Muscle of leg (tissue), 11 donors: Measurements from ENCODE around the gene DRAXIN. TPM values are rescaled to one million over a fixed set of nuclear protein-coding genes. Genes with fewer than 3 reads are reported as not detected.

Source experiments
- DNase-seq: peaks from one replicate; pipeline ENCODE4 v3.0.0; 2013
- H3K27ac ChIP-seq: one replicate; pipeline ENCODE4 v1.5.1; 2013; ENCODE audit warnings: mild to moderate bottlenecking, low read length, control low read depth
- H3K27me3 ChIP-seq: one replicate; pipeline ENCODE4 v1.6.1; 2013; ENCODE audit warnings: low read length; ENCODE audit not compliant: control insufficient read depth, insufficient read depth
- H3K36me3 ChIP-seq: one replicate; pipeline ENCODE4 v1.6.1; 2013; ENCODE audit warnings: low read length; ENCODE audit not compliant: control insufficient read depth, insufficient read depth
- H3K4me1 ChIP-seq: one replicate; pipeline ENCODE4 v1.6.1; 2013; ENCODE audit warnings: low read length; ENCODE audit not compliant: control insufficient read depth, insufficient read depth
- H3K4me3 ChIP-seq: one replicate; pipeline ENCODE4 v1.5.1; 2013; ENCODE audit warnings: low read length, control low read depth
- H3K9me3 ChIP-seq: replicated peaks from 2 replicates; pipeline ENCODE4 v1.6.1; 2013; ENCODE audit warnings: low read depth, low read length; ENCODE audit not compliant: control insufficient read depth
- WGBS: methylation state at CpG from one replicate; pipeline ENCODE4 v1.1.5; 2013; ENCODE audit warnings: missing lambda C conversion rate; ENCODE audit not compliant: insufficient coverage; 5-methylcytosine and 5-hydroxymethylcytosine counted together
- polyA plus RNA-seq, 8 donors: library from polyadenylated mRNA; unstranded; fragments of 120-200 nt; gene quantifications; one replicate each; pipeline versions ENCODE4 v1.2.1 to v1.2.3, GENCODE V29; 2013; ENCODE audit warnings: inconsistent platforms in 1 of 8, low replicate concordance in 1 of 8; ENCODE audit not compliant: insufficient read length in 8 of 8, insufficient read depth in 1 of 8
- total RNA-seq: library from RNA; stranded (reverse); fragments of 120-200 nt; gene quantifications from one replicate; pipeline ENCODE4 v1.2.4, GENCODE V29; 2013

DRAXIN gene
- total and polyA plus RNA-seq, 9 donors, result 0.20 to 0.56 (median 0.28) TPM

- H3K4me1 ChIP-seq, result peaks cover 16% of the 10 kb centered on the region
- H3K9me3 ChIP-seq, result no peaks in the 10 kb centered on the region
- 0% methylated on average over 1 of the region's 7 CpGs for WGBS
- H3K4me3 ChIP-seq, result no peak overlapping the region
- no peak for DNase-seq
- no peak overlapping the region for H3K27ac ChIP-seq
- peaks cover 18% of the 10 kb centered on the region for H3K27me3 ChIP-seq
- H3K36me3 ChIP-seq, result no peaks in the 10 kb centered on the region
These were observed 7.4 kb upstream of the DRAXIN start for GRCh38 chr1:11684070-11684469.

GRCh38 chr1:11685210-11685752 lies 6.2 kb upstream of the DRAXIN start:
- WGBS, result 90% methylated on average over 5 of the region's 7 CpGs

DNA sequence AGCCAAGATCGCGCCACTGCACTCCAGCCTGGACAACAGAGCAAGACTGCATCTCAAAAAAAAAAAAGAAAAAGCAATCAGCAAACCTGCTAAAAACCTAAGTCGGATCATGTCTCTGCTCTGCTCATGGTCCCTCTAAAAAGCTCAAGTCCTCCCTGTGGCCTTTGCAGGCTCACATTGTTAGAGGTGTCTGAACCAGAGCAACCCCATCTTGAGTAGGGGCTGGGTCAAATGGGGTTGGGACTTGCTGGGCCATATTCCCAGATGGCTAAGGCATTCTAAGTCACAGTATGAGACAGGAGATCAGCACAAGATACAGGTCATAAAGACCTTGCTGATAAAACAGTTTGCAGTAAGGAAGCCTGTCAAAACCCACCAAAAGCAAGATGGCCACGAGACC lies 3.0 kb upstream of the DRAXIN start:
- peaks cover 50% of the 10 kb centered on the region for H3K27me3 ChIP-seq
- H3K9me3 ChIP-seq, result no peaks in the 10 kb centered on the region
- H3K27ac ChIP-seq, result no peak overlapping the region
- WGBS, result 80% methylated on average over 1 of the region's 4 CpGs
- H3K4me3 ChIP-seq, result no peak overlapping the region
- no peak for DNase-seq
- peaks cover 17% of the 10 kb centered on the region for H3K4me1 ChIP-seq
- H3K36me3 ChIP-seq, result no peaks in the 10 kb centered on the region

More at GRCh38 chr1:11685210-11685752, 6.2 kb upstream of the DRAXIN start:
- no peaks in the 10 kb centered on the region for H3K9me3 ChIP-seq
- no peak overlapping the region for H3K27ac ChIP-seq
- H3K27me3 ChIP-seq, result peaks cover 30% of the 10 kb centered on the region
- peaks cover 14% of the 10 kb centered on the region for H3K4me1 ChIP-seq
- no peaks in the 10 kb centered on the region for H3K36me3 ChIP-seq
- no peak overlapping the region for H3K4me3 ChIP-seq
- DNase-seq, result no peak

DNA sequence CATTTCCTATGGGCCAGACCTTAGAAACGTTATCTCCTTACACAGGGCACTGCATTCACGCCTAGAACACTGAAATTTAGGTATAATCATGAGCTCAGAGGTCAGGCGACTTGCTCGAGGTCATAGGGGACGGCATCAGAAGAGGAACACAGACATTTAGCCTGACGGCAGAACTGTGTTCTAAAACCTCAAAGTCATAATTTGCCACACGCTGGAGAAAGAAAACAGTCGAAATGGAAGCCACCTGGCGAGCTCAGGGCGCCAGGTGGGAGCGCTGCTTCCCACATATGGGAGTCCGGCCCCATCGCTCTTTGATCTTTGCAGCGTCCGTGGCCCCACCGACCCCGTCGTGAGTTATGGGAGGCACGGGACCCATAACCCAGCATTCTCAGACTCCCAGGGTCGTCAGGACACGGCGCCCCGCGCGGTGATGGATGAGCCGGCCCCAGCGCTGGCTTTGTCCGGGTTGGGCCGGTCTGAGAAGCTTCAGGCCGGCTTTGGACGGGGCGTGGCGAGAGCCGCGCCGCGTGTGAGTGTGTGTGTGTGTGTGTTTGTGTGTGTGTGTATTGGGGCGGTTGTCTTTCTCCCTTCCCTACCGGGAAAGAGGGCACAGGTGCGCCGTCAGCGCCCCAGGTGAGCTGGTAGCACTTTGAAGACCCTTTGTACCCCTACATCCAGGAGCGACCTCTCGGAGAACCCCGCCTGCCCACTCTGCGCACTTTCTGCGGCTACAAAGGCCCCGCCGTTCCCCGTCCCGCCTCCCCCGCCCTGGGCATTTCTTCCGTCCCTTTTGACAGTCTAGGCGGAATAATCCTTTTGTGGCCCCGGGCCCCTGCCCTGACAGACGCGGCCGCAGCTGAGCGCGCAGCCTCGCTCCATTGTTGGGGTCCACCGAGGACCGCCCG lies 861 bp upstream of the DRAXIN start:
- peak overlapping the region; percentile 36 for H3K4me3 ChIP-seq
- peaks cover 64% of the 10 kb centered on the region for H3K27me3 ChIP-seq
- no peak overlapping the region for H3K27ac ChIP-seq
- peaks cover 17% of the 10 kb centered on the region for H3K4me1 ChIP-seq
- H3K9me3 ChIP-seq, result no peaks in the 10 kb centered on the region
- no peaks in the 10 kb centered on the region for H3K36me3 ChIP-seq
- DNase-seq, result peak; percentile 55
- WGBS, result 5% methylated on average over 50 of the region's 64 CpGs

DNA sequence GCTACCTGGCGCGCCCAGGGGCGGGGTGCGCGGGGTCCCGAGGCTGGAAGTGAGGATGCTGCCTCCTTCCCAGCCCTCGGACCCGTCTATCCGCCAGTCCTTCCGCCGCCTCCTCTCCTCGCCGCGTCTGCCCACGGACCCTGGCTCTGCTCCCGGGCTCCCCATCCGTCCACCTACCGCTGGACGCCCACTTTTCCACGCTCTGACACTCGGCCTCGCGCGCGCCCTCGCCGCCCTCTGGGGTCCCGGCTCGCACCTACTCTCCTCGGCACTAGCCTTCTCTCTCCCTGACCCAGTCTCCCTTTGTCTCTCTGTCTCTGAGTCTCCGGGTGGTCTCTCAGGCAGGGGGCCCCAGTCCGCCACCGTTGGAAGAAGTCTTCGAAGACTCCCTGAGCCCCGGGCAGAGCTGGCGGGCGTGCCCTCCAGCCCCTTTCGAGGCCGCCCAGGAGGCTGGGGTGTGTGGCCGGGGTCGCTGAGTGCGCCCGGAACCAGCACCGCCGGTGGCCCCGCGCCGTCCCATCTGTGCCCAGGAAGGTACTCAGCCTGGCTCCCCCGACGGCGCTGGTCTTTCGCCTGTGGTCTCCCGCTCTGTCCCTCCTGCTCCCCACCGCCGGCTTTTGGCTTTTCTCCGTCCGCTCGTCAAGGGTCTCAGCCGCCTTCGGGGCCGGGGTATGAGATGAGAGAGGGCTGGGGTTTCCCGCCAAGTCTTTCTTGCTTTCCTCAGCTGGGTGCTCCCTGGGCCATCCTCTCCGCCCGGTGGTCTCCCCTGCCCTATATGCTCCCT lies 610 bp downstream of the DRAXIN start:
- H3K36me3 ChIP-seq, result no peaks in the 10 kb centered on the region
- H3K27ac ChIP-seq, result no peak overlapping the region
- no peaks in the 10 kb centered on the region for H3K9me3 ChIP-seq
- H3K4me1 ChIP-seq, result peaks cover 17% of the 10 kb centered on the region
- no peak for DNase-seq
- peaks cover 67% of the 10 kb centered on the region for H3K27me3 ChIP-seq
- WGBS, result 4% methylated on average over 57 of the region's 64 CpGs
- no peak overlapping the region for H3K4me3 ChIP-seq

DNA sequence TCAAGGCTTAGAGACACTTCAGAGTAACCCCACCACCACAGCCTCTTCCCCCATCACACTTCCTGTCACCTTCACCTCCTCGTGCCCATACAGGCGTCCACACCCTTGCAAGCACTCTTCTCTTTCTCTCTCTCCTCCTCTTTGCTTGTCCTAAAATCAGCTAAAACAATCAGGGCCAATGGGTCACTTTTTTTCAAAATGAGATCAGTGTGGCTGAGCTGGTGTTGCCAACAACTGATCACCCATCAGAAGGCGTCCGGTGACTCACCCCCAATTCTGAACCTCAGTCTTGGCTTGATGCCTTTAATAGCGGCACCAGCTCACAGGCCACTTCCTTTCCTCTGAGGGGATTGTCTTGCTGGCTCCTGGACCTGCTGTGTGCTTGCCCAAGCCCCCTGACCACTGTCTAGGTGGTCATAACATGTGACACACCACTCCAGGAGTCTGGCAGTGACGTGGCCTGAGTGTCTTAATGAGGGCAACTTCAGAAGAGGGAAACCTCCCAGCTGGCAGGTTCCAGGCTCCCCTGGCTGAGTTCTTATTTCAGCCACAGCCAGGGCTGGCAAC lies 1.6 kb downstream of the DRAXIN start:
- 21% methylated on average over 4 of the region's 6 CpGs for WGBS
- DNase-seq, result no peak

GRCh38 chr1:11693917-11694316 lies 2.4 kb downstream of the DRAXIN start:
- H3K4me1 ChIP-seq, result peaks cover 19% of the 10 kb centered on the region
- no peaks in the 10 kb centered on the region for H3K36me3 ChIP-seq
- DNase-seq, result no peak
- H3K4me3 ChIP-seq, result no peak overlapping the region
- H3K9me3 ChIP-seq, result no peaks in the 10 kb centered on the region
- peaks cover 69% of the 10 kb centered on the region for H3K27me3 ChIP-seq
- 57% methylated on average over 3 of the region's 5 CpGs for WGBS
- H3K27ac ChIP-seq, result no peak overlapping the region

More for the DNA sequence above, 1.6 kb downstream of the DRAXIN start:
- no peaks in the 10 kb centered on the region for H3K9me3 ChIP-seq
- H3K4me3 ChIP-seq, result no peak overlapping the region
- H3K4me1 ChIP-seq, result peaks cover 17% of the 10 kb centered on the region
- no peak overlapping the region for H3K27ac ChIP-seq
- H3K36me3 ChIP-seq, result no peaks in the 10 kb centered on the region
- peaks cover 68% of the 10 kb centered on the region for H3K27me3 ChIP-seq

DNA sequence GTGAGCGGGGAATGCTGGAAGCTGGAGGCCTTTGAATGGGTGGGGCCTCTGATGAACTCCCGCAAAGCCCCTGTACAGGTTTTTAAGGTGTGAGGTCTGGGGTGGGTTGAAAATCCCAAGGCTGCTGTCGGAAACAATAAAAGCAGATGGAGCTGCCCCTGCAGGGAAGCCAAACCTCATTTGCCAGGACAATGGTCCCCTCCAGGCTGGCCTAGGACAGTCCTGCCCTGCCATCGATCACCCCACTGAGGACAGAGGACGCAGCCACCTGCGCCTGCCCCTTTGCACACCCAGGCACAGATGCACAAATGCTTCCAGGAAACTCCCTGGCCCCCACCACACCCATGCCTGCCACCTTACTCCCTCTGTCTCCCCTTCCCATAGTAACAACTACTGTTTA lies 4.4 kb downstream of the DRAXIN start:
- Histone ChIP-seq H3K4me1 (peaks cover 23% of the 10 kb centered on the region), H3K9me3 (no peaks in the 10 kb centered on the region), H3K27me3 (peaks cover 55% of the 10 kb centered on the region), H3K4me3 (no peak overlapping the region), H3K27ac (no peak overlapping the region), H3K36me3 (no peaks in the 10 kb centered on the region)
- no peak for DNase-seq
- 71% methylated on average over 6 of the region's 6 CpGs for WGBS

DNA sequence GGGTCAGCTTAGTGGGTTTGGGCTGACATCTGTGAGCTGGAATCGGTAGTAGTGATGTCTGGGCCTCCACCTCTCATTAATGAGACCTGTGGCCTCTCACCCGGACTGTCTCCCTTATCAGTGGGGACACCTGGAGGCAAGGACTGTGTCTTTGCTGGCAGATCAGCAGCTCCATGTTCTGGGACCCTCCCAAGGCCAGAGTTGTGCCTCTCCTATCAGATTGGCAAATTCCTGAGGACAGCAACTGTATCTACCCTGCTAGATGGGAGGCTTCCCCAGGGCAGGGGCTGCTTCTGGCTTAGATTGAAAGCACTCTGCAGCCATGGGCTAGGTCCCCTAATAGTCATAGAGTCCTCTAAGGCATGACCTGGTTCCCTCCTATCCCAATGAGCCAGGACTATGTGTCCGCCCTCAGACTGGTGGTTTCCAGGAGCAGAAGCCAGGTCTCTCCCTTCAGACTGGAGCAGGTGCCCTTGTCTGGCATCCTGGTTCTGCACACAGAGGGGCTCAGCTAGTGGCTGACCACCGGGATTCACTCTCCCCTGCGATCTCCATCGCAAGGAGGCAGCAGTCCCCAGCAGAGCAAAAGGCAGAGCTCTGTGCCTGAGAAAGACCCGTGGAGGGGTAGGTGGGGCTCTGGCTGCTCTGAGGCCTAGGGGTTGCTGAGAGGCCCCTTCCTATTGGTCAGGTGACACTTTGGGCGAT lies 5.8 kb downstream of the DRAXIN start:
- no peak overlapping the region for H3K4me3 ChIP-seq
- no peaks in the 10 kb centered on the region for H3K36me3 ChIP-seq
- peaks cover 54% of the 10 kb centered on the region for H3K27me3 ChIP-seq
- no peak for DNase-seq
- H3K9me3 ChIP-seq, result no peaks in the 10 kb centered on the region
- no peak overlapping the region for H3K27ac ChIP-seq
- 73% methylated on average over 5 of the region's 8 CpGs for WGBS
- H3K4me1 ChIP-seq, result peaks cover 31% of the 10 kb centered on the region
